WTC11 (cell line): Measurements from ENCODE around the gene MNX1. TPM values are rescaled to one million over a fixed set of nuclear protein-coding genes. Genes with fewer than 3 reads are reported as not detected.

Experiments
- ATAC-seq: fragments of 200-7000 bp; cut with Tn5 transposase; 2 replicates; pipeline ENCODE4 v1.10.0; 2021; ENCODE audit warnings: mild to moderate bottlenecking, moderate library complexity
- CTCF ChIA-PET: fragments of 300-600 bp; sonication (Branson Sonifier 250); formaldehyde crosslinking; loops from one replicate; lab custom pipeline; 2021; ENCODE audit warnings: antibody characterized with exemption; lab: Charles Lee
- POLR2A ChIA-PET: fragments of 350-600 bp; sonication (Branson Sonifier 250); formaldehyde crosslinking; loops from one replicate; lab custom pipeline; 2021; ENCODE audit warnings: antibody characterized with exemption; lab: Charles Lee
- DNase-seq: peaks from one replicate; pipeline ENCODE4 v3.0.0; 2021; ENCODE audit warnings: low spot score
- H3K27ac Mint-ChIP-seq: 2 replicates; pipeline ENCODE4 v1.8.0; 2021; ENCODE audit warnings: mixed read lengths
- H3K27me3 Mint-ChIP-seq: 2 replicates; pipeline ENCODE4 v1.8.0; 2021; ENCODE audit warnings: low read depth, mild to moderate bottlenecking, moderate library complexity, mixed read lengths
- H3K36me3 Mint-ChIP-seq: 2 replicates; pipeline ENCODE4 v1.8.0; 2021; ENCODE audit warnings: mixed read lengths
- H3K4me1 Mint-ChIP-seq: 2 replicates; pipeline ENCODE4 v1.8.0; 2022; ENCODE audit warnings: mixed read lengths
- H3K4me3 Mint-ChIP-seq: 2 replicates; pipeline ENCODE4 v1.8.0; 2021; ENCODE audit warnings: mild to moderate bottlenecking, moderate library complexity, mixed read lengths
- H3K9me3 Mint-ChIP-seq: 2 replicates; pipeline ENCODE4 v1.8.0; 2021; ENCODE audit warnings: mixed read lengths
- ARID4B ChIP-seq: sonication (generic); formaldehyde crosslinking; IDR thresholded peaks from 2 replicates; pipeline ENCODE4 v1.8.0; 2023; ENCODE audit warnings: missing genetic modification reagents, mild to moderate bottlenecking, borderline replicate concordance
- ATF3 ChIP-seq: sonication (generic); formaldehyde crosslinking; conservative IDR thresholded peaks from 2 replicates; pipeline ENCODE4 v1.8.1; 2022; ENCODE audit warnings: mild to moderate bottlenecking, missing genetic modification reagents
- ELF4 ChIP-seq: sonication (generic); formaldehyde crosslinking; IDR thresholded peaks from 2 replicates; pipeline ENCODE4 v1.8.1; 2022; ENCODE audit warnings: low read depth, mild to moderate bottlenecking, moderate library complexity, missing genetic modification reagents
- GABPB1 ChIP-seq: sonication (generic); formaldehyde crosslinking; IDR thresholded peaks from 2 replicates; pipeline ENCODE4 v1.8.1; 2023; ENCODE audit warnings: mild to moderate bottlenecking, missing genetic modification reagents
- OVOL2 ChIP-seq: fragments of 250-450 bp; sonication (Bioruptor Pico); IDR thresholded peaks from 2 replicates; pipeline ENCODE4 v1.9.0; 2021; ENCODE audit warnings: mild to moderate bottlenecking, borderline replicate concordance
- SOX15 ChIP-seq: fragments of 250-450 bp; sonication (Bioruptor Pico); IDR thresholded peaks from 2 replicates; pipeline ENCODE4 v1.9.0; 2021; ENCODE audit warnings: mild to moderate bottlenecking
- TEAD1 ChIP-seq: sonication (generic); formaldehyde crosslinking; IDR thresholded peaks from 2 replicates; pipeline ENCODE4 v1.8.0; 2022; ENCODE audit warnings: mild to moderate bottlenecking, missing genetic modification reagents
- ZNF532 ChIP-seq: fragments of 250-450 bp; sonication (Bioruptor Pico); IDR thresholded peaks from 2 replicates; pipeline ENCODE4 v1.9.0; 2021; ENCODE audit warnings: mild to moderate bottlenecking, borderline replicate concordance
- total RNA-seq: library from RNA; stranded (reverse); gene quantifications from 3 replicates; pipeline ENCODE4 v1.2.3, GENCODE V29; 2021
- TF ChIP-seq, protein P1 (sequence below): fragments of 250-450 bp; sonication (Bioruptor Pico); IDR thresholded peaks from 2 replicates; pipeline ENCODE4 v1.8.0; 2021; ENCODE audit warnings: mild to moderate bottlenecking
- TF ChIP-seq, protein P2 (sequence below): fragments of 250-450 bp; sonication (Bioruptor Pico); conservative IDR thresholded peaks from 2 replicates; pipeline ENCODE4 v1.9.0; 2021; ENCODE audit warnings: mild to moderate bottlenecking
- TF ChIP-seq, protein P3 (sequence below): fragments of 250-450 bp; sonication (Bioruptor Pico); IDR thresholded peaks from 2 replicates; pipeline ENCODE4 v1.9.0; 2021; ENCODE audit warnings: mild to moderate bottlenecking
- TF ChIP-seq, protein P4 (sequence below): sonication (generic); formaldehyde crosslinking; IDR thresholded peaks from 2 replicates; pipeline ENCODE4 v1.8.1; 2023; ENCODE audit warnings: mild to moderate bottlenecking, missing genetic modification reagents, moderate library complexity

Gene MNX1
- total RNA-seq, 1 experiment from 2014 or later: 0.46 TPM

- Mint-ChIP-seq H3K9me3 (no peaks in the 10 kb centered on the region), H3K27ac (no peak overlapping the region), H3K36me3 (no peaks in the 10 kb centered on the region), H3K4me3 (peak overlapping the region; percentile 54), H3K27me3 (peaks cover 99% of the 10 kb centered on the region), H3K4me1 (peaks cover 35% of the 10 kb centered on the region)
- POLR2A ChIA-PET: interaction anchor here (0.6 kb wide), 1 partner anchor 107 kb away, joined by 3 read pairs; no protein-coding TSS in a partner anchor
- CTCF ChIA-PET: interaction anchor here (0.6 to 1.0 kb wide), 2 partner anchors 14 to 19 kb away, joined by 3 to 4 read pairs; no protein-coding TSS in a partner anchor
- no peak for DNase-seq
- no peak for ATAC-seq
- TF ChIP-seq GABPB1 (peak; percentile 53; the same call in 1 of the 2 replicates), SOX15 (CRISPR knock-in tag) (no peak)
Observed at GRCh38 chr7:157000741-157001653, 9.5 kb downstream of the MNX1 start.

GRCh38 chr7:156999958-157000726 lies 10.3 kb downstream of the MNX1 start:
- TF ChIP-seq, protein P1, sequence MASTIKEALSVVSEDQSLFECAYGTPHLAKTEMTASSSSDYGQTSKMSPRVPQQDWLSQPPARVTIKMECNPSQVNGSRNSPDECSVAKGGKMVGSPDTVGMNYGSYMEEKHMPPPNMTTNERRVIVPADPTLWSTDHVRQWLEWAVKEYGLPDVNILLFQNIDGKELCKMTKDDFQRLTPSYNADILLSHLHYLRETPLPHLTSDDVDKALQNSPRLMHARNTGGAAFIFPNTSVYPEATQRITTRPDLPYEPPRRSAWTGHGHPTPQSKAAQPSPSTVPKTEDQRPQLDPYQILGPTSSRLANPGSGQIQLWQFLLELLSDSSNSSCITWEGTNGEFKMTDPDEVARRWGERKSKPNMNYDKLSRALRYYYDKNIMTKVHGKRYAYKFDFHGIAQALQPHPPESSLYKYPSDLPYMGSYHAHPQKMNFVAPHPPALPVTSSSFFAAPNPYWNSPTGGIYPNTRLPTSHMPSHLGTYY: no peak
- TF ChIP-seq ZNF532 (CRISPR knock-in tag): no peak
- no peak for TF ChIP-seq ELF4 (CRISPR knock-in tag)
- TF ChIP-seq, protein P2, sequence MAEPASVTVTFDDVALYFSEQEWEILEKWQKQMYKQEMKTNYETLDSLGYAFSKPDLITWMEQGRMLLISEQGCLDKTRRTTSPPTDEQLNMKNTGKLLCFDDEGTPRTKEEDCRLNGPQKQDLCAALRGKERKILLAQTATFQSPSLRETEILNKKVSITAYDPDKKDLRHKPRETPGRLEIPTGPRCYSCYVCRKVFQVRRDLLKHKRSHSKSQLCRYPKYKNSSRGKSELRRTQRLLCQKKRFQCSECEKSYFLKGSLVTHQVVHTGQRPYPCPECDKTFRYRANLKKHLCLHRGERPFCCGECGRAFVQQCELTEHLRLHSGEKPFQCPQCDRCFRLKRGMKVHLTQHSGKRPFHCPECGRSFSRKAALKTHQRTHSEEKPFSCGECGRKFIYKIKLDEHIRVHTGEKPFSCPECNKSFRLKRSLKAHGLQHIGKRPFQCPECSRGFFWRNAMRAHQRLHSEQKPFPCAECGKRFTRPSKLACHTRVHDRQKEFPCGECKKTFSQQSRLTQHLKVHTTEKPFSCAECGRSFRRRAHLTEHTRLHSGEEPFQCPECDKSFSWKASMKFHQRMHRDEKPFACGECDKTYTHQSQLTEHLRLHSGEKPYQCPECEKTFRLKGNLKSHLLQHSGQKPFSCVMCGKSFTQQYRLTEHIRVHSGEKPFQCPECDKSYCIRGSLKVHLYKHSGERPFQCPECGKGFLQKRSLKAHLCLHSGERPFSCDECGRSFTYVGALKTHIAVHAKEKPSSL (CRISPR knock-in tag): no peak
- TF ChIP-seq, protein P3, sequence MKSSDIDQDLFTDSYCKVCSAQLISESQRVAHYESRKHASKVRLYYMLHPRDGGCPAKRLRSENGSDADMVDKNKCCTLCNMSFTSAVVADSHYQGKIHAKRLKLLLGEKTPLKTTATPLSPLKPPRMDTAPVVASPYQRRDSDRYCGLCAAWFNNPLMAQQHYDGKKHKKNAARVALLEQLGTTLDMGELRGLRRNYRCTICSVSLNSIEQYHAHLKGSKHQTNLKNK (CRISPR knock-in tag): no peak
- TF ChIP-seq ARID4B: no peak
- TF ChIP-seq TEAD1 (CRISPR knock-in tag): no peak
- TF ChIP-seq OVOL2 (CRISPR knock-in tag): no peak
- TF ChIP-seq ATF3 (CRISPR knock-in tag): no peak
- TF ChIP-seq, protein P4, sequence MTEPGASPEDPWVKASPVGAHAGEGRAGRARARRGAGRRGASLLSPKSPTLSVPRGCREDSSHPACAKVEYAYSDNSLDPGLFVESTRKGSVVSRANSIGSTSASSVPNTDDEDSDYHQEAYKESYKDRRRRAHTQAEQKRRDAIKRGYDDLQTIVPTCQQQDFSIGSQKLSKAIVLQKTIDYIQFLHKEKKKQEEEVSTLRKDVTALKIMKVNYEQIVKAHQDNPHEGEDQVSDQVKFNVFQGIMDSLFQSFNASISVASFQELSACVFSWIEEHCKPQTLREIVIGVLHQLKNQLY: no peak
- TF ChIP-seq, all 79 proteins: peak for 0
- CTCF ChIA-PET: interaction anchor here (0.6 to 1.0 kb wide), 2 partner anchors 15 to 20 kb away, joined by 3 to 4 read pairs; no protein-coding TSS in a partner anchor
- ATAC-seq (peak; percentile 8), DNase-seq (peak; percentile 52)
- Mint-ChIP-seq H3K27ac (no peak overlapping the region), H3K9me3 (no peaks in the 10 kb centered on the region), H3K27me3 (peaks cover 98% of the 10 kb centered on the region), H3K4me3 (peak overlapping the region; percentile 63), H3K36me3 (no peaks in the 10 kb centered on the region), H3K4me1 (peaks cover 35% of the 10 kb centered on the region)
- POLR2A ChIA-PET: interaction anchor here (0.6 kb wide), 1 partner anchor 107 kb away, joined by 3 read pairs; no protein-coding TSS in a partner anchor
